Keratinocyte (primary cell): Measurements from ENCODE around the gene TUFM.

Experiments
- EZH2 ChIP-seq: IDR thresholded peaks from one replicate; pipeline ENCODE4 v1.6.1; 2012; ENCODE audit warnings: inconsistent platforms, mild to moderate bottlenecking, low read length, moderate library complexity
- TF ChIP-seq, protein P1 (sequence below), 3 experiments: IDR thresholded peaks in 1 of 3; conservative IDR thresholded peaks in 1 of 3; optimal IDR thresholded peaks in 1 of 3; 2 replicates in 2 of 3; 3 replicates in 1 of 3; pipeline versions ENCODE3 to v1.5.1; 2011; ENCODE audit warnings: low read length in 3 of 3, mild to moderate bottlenecking in 3 of 3, moderate library complexity in 2 of 3, control low read depth in 1 of 3, inconsistent platforms in 1 of 3; ENCODE audit not compliant: insufficient read depth in 2 of 3; ENCODE audit errors: extremely low read depth in 1 of 3

DNA sequence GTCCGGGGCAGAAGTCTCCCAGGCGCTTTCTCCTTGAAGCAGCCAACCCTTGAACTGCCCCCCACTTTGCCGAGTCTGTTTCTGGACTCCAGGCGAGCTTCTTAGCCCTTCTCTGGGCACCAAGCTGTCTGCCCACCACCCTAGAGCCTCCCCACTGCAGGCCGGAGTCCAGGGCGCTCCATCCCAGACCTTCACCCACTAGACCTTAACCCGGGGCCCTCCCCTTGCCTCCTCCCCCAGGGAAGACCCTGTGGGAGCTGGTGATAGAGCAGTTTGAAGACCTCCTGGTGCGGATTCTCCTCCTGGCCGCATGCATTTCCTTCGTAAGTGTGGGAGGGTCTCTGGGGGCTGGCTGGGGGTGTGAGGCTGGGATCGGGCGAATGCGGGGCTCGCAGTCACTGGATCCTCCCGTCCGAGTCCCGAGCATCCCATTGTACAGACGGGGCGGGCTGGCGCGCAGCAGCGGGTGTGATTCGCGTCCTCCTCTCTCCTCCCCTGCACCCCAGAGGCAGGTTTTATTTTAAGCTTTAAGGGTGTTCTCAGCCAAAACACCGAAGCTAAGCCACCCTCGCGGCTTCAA lies 33.2 kb upstream of the TUFM start:
- TF ChIP-seq, protein P1, sequence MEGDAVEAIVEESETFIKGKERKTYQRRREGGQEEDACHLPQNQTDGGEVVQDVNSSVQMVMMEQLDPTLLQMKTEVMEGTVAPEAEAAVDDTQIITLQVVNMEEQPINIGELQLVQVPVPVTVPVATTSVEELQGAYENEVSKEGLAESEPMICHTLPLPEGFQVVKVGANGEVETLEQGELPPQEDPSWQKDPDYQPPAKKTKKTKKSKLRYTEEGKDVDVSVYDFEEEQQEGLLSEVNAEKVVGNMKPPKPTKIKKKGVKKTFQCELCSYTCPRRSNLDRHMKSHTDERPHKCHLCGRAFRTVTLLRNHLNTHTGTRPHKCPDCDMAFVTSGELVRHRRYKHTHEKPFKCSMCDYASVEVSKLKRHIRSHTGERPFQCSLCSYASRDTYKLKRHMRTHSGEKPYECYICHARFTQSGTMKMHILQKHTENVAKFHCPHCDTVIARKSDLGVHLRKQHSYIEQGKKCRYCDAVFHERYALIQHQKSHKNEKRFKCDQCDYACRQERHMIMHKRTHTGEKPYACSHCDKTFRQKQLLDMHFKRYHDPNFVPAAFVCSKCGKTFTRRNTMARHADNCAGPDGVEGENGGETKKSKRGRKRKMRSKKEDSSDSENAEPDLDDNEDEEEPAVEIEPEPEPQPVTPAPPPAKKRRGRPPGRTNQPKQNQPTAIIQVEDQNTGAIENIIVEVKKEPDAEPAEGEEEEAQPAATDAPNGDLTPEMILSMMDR (optimal IDR thresholded peaks at IDR 0.05 in 1 of 3, IDR thresholded peaks at IDR 0.05 in 1 of 3, conservative IDR thresholded peaks at IDR 0.05 in 1 of 3; ENCODE audit: extremely low read depth in 1 of 3, insufficient read depth in 2 of 3, low read length in 3 of 3) = no peak
- no peak for TF ChIP-seq EZH2
